Measurements from ENCODE around the gene PCNX1.
A peak's percentile ranks its signal among the peaks of the same experiment; 100 is the strongest.

Gene PCNX1

GRCh38 chr14:70894868-70895267 lies 12.4 kb upstream of the PCNX1 start:
- TF ChIP-seq PATZ1 (CRISPR knock-in tag; IDR thresholded peaks at IDR 0.05; ENCODE audit: borderline replicate concordance): no peak
- no peak for TF ChIP-seq BACH2 (CRISPR knock-in tag; IDR thresholded peaks at IDR 0.05; ENCODE audit: borderline replicate concordance)
- TF ChIP-seq ZFP30 (CRISPR knock-in tag; IDR thresholded peaks at IDR 0.05): no peak
- TF ChIP-seq CSDC2 (CRISPR knock-in tag; IDR thresholded peaks at IDR 0.05): no peak
- TF ChIP-seq ARNTL (CRISPR knock-in tag; IDR thresholded peaks at IDR 0.05; ENCODE audit: borderline replicate concordance, low read depth): no peak
- TF ChIP-seq ZNF565 (CRISPR knock-in tag; conservative IDR thresholded peaks at IDR 0.05; ENCODE audit: low read depth): no peak
- TF ChIP-seq PPARA (CRISPR knock-in tag; IDR thresholded peaks at IDR 0.05; ENCODE audit: borderline replicate concordance): no peak
- no peak for TF ChIP-seq RARB (CRISPR knock-in tag; IDR thresholded peaks at IDR 0.05)
- TF ChIP-seq ESRRG (CRISPR knock-in tag; IDR thresholded peaks at IDR 0.05): no peak
- no peak for TF ChIP-seq SNAI2 (CRISPR knock-in tag; IDR thresholded peaks at IDR 0.05)
- no peak for TF ChIP-seq CSRNP3 (CRISPR knock-in tag; IDR thresholded peaks at IDR 0.05)
- no peak for TF ChIP-seq TOX (CRISPR knock-in tag; IDR thresholded peaks at IDR 0.05; ENCODE audit: borderline replicate concordance)
- TF ChIP-seq GLIS3 (CRISPR knock-in tag; IDR thresholded peaks at IDR 0.05): no peak
- no peak for TF ChIP-seq ZC3H10 (CRISPR knock-in tag; IDR thresholded peaks at IDR 0.05)
- no peak for TF ChIP-seq POU6F1 (CRISPR knock-in tag; IDR thresholded peaks at IDR 0.05; ENCODE audit: borderline replicate concordance, low read depth)
- peak; percentile 67 for ATAC-seq

- no peak for ATAC-seq
- TF ChIP-seq PPARA (CRISPR knock-in tag; IDR thresholded peaks at IDR 0.05; ENCODE audit: borderline replicate concordance) (no peak), ZFP3 (CRISPR knock-in tag; IDR thresholded peaks at IDR 0.05) (no peak), ARNTL (CRISPR knock-in tag; IDR thresholded peaks at IDR 0.05; ENCODE audit: borderline replicate concordance, low read depth) (no peak), ISL1 (CRISPR knock-in tag; IDR thresholded peaks at IDR 0.05) (no peak), ZFP30 (CRISPR knock-in tag; IDR thresholded peaks at IDR 0.05) (no peak), TCF4 (CRISPR knock-in tag; IDR thresholded peaks at IDR 0.05; ENCODE audit: borderline replicate concordance) (no peak), CSRNP3 (CRISPR knock-in tag; IDR thresholded peaks at IDR 0.05) (no peak), ZNF565 (CRISPR knock-in tag; conservative IDR thresholded peaks at IDR 0.05; ENCODE audit: low read depth) (no peak), ZNF8 (CRISPR knock-in tag; IDR thresholded peaks at IDR 0.05) (no peak)
Measured at GRCh38 chr14:70896317-70896716, 10.9 kb upstream of the PCNX1 start.

- ATAC-seq: no peak
- TF ChIP-seq CREB5 (CRISPR knock-in tag; IDR thresholded peaks at IDR 0.05; ENCODE audit: low read depth) (no peak), ESRRG (CRISPR knock-in tag; IDR thresholded peaks at IDR 0.05) (no peak), TOX (CRISPR knock-in tag; IDR thresholded peaks at IDR 0.05; ENCODE audit: borderline replicate concordance) (no peak), ISL1 (CRISPR knock-in tag; IDR thresholded peaks at IDR 0.05) (no peak), CSRNP3 (CRISPR knock-in tag; IDR thresholded peaks at IDR 0.05) (no peak), BACH2 (CRISPR knock-in tag; IDR thresholded peaks at IDR 0.05; ENCODE audit: borderline replicate concordance) (no peak), TCF4 (CRISPR knock-in tag; IDR thresholded peaks at IDR 0.05; ENCODE audit: borderline replicate concordance) (no peak), TSHZ2 (CRISPR knock-in tag; IDR thresholded peaks at IDR 0.05) (no peak), ZNF8 (CRISPR knock-in tag; IDR thresholded peaks at IDR 0.05) (no peak), ZNF565 (CRISPR knock-in tag; conservative IDR thresholded peaks at IDR 0.05; ENCODE audit: low read depth) (no peak), ZFP3 (CRISPR knock-in tag; IDR thresholded peaks at IDR 0.05) (no peak), POU6F1 (CRISPR knock-in tag; IDR thresholded peaks at IDR 0.05; ENCODE audit: borderline replicate concordance, low read depth) (no peak), PPARA (CRISPR knock-in tag; IDR thresholded peaks at IDR 0.05; ENCODE audit: borderline replicate concordance) (no peak), ZC3H10 (CRISPR knock-in tag; IDR thresholded peaks at IDR 0.05) (no peak)
Measured at GRCh38 chr14:70896981-70897380, 10.3 kb upstream of the PCNX1 start.

Data from SK-N-SH treated with all-trans-retinoic acid at 6 μM for 48 hours (cell line).